ENCODE data around the gene SMCO4.

SMCO4 gene

GRCh38 chr11:93526641-93527583 lies 16.3 kb downstream of the SMCO4 start:
- no peak for DNase-seq

GRCh38 chr11:93526346-93526633 lies 16.9 kb downstream of the SMCO4 start:
- DNase-seq, result no peak

GRCh38 chr11:93525601-93526345 lies 17.4 kb downstream of the SMCO4 start:
- no peak for DNase-seq

- DNase-seq, result no peak
Observed at GRCh38 chr11:93524858-93525257, 18.3 kb downstream of the SMCO4 start.

GRCh38 chr11:93524173-93524536 lies 19.0 kb downstream of the SMCO4 start:
- no peak for DNase-seq

- no peak for DNase-seq
Observed at GRCh38 chr11:93520726-93521509, 22.3 kb downstream of the SMCO4 start.

GRCh38 chr11:93519179-93519578 lies 24.0 kb downstream of the SMCO4 start:
- no peak for DNase-seq

- DNase-seq, result no peak
Observed at GRCh38 chr11:93518081-93518480, 25.1 kb downstream of the SMCO4 start.

- no peak for DNase-seq
Observed at GRCh38 chr11:93517611-93518010, 25.6 kb downstream of the SMCO4 start.

GRCh38 chr11:93517041-93517440 lies 26.1 kb downstream of the SMCO4 start:
- DNase-seq, result no peak

GRCh38 chr11:93515441-93516025 lies 27.7 kb downstream of the SMCO4 start:
- no peak for DNase-seq

GRCh38 chr11:93514712-93515111 lies 28.5 kb downstream of the SMCO4 start:
- DNase-seq, result no peak

GRCh38 chr11:93513772-93514171 lies 29.4 kb downstream of the SMCO4 start:
- DNase-seq, result no peak

GRCh38 chr11:93512949-93513667 lies 30.1 kb downstream of the SMCO4 start:
- no peak for DNase-seq

GRCh38 chr11:93512073-93512475 lies 31.1 kb downstream of the SMCO4 start:
- DNase-seq, result no peak

GRCh38 chr11:93510196-93510873 lies 32.9 kb downstream of the SMCO4 start:
- DNase-seq, result no peak

- DNase-seq, result no peak
Observed at GRCh38 chr11:93507517-93507916, 35.7 kb downstream of the SMCO4 start.

GRCh38 chr11:93505703-93506102 lies 37.5 kb downstream of the SMCO4 start:
- no peak for DNase-seq

- no peak for DNase-seq
Observed at GRCh38 chr11:93504110-93505095, 38.8 kb downstream of the SMCO4 start.

- no peak for DNase-seq
Observed at GRCh38 chr11:93501856-93502255, 41.3 kb downstream of the SMCO4 start.

GRCh38 chr11:93500759-93501158 lies 42.4 kb downstream of the SMCO4 start:
- no peak for DNase-seq
